GM11168 (cell line): Measurements from ENCODE around the gene C3orf62.

ENCODE experiments used
- in situ Hi-C: fragments of 300-500 bp; cut with MboI; formaldehyde crosslinking; loops from one replicate; pipeline ENCODE4 v1.12.0; 2022; ENCODE audit warnings: low sequenced_read_pairs; ENCODE audit not compliant: unreplicated experiment

Gene C3orf62

GRCh38 chr3:49276475-49277382 lies at the start of gene C3orf62:
Gene C3orf62 (minus strand): TSS chr3:49277232. CDS start chr3:49276872, 360 bp downstream.
- in situ Hi-C loops, result no loop called here

- in situ Hi-C loops, result loop anchor here (10.0 kb wide), 1 partner anchor 130 kb away; no protein-coding TSS in a partner anchor
Measured at GRCh38 chr3:49324768-49325167, 47.7 kb upstream of the C3orf62 start.

GRCh38 chr3:49316696-49317457 lies 39.8 kb upstream of the C3orf62 start:
- in situ Hi-C loops, result no loop called here

- in situ Hi-C loops, result no loop called here
Measured at GRCh38 chr3:49313896-49314688, 37.1 kb upstream of the C3orf62 start.

- in situ Hi-C loops, result no loop called here
Measured at GRCh38 chr3:49311283-49311682, 34.3 kb upstream of the C3orf62 start.

GRCh38 chr3:49310677-49311076 lies 33.6 kb upstream of the C3orf62 start:
- in situ Hi-C loops, result no loop called here

DNA sequence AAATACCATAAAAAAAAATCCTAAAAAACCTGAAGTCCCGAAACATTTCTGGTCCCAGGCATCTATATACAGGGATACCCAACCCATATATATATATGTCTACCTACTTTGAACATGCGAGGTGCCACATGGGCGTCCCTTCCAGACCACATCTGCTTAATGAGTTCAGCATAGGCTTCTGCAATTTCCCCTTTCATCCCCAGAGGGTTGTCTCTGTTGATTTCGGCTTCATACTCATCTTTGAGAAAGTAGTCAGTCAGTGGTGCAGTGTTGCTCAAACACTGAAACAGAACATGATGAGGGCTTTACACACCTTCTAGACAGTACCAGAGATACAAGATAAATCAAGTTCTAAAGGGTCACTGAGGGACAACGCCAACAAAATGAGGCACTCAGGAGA lies 28.6 kb upstream of the C3orf62 start:
- in situ Hi-C loops, result no loop called here

DNA sequence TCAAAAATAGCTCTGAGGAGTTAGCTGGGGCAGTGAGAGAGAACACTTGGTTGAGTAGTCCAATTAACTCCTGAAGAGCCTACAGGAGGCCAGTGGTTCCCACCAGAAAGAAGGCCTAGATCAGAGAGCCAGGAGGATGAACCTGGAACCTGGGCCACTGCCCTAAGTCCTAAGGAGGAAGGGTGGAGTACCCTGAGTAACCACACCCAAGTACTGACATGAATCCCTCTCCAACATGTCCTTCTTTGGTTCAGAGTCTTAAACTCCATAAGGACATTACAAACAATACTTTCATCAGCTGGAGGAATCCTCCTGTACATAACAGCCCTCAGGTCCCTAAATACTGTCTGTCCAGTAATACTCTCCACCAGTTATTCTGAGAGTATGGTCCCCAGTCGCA lies 25.6 kb upstream of the C3orf62 start:
- in situ Hi-C loops, result no loop called here

DNA sequence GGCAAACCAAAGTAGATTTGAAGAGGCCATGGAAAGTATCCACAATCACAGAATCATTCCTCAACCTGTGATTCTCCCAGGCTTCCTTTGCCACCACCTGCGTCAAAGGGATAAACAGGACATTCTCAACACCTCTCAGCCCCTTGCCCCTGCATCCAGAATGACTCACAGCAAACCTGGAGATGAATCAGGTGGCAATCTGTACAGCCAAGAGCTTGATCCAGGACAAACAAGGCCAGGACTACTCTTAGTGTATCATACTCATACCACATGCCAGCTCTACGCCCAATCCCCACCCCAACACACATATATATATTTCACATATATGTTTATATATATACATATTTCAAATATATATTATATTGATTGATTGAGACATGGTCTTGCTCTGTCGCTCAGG lies 23.6 kb upstream of the C3orf62 start:
- in situ Hi-C loops, result no loop called here

DNA sequence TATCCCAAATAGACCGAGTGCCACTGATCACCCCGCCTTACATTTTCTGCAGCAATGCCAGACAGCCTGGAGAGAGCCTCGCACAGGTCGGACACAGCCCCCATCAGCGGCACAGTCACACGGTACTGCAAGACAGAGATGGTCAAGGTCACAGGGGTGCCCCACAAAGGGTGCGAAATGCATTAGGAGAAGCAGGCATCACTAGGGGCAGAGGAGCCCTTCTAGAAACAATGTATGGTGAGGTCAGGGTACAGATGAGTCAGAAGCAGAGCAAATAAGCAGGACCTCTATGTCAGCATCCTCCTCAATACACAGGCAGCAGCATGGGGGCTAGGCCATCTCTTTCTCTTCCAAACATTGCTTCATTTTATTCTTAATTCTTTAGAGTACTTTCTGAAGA lies 21.5 kb upstream of the C3orf62 start:
- in situ Hi-C loops, result no loop called here

GRCh38 chr3:49296781-49297411 lies 19.9 kb upstream of the C3orf62 start:
- in situ Hi-C loops, result no loop called here

DNA sequence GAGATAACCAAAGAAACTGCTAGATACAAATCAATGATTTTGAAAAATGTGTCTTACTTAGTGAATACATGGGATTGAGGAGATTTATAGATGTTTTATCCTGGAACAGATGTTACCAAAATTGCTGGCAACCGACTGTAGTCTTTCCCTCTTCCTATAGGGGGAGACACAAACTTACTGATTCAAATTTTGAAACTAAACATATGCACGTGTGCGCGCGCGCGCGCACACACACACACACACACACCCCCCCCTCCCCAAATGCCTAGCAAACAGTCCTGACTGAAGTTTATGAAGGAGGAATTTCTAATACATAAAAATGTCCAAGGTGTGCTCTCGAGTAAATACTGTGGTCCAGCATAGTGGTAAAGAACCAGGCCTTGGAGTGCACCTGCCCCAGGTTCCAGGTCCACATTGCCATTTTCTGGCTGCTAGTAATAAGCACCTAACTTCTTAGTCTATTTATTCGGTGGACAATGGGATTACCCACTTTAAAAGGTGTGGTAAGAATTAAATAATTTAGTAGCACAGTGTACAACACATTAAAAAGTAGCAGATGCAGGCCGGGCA lies 18.5 kb upstream of the C3orf62 start:
- in situ Hi-C loops, result no loop called here

GRCh38 chr3:49294343-49294742 lies 17.3 kb upstream of the C3orf62 start:
- in situ Hi-C loops, result no loop called here

- in situ Hi-C loops, result no loop called here
Measured at GRCh38 chr3:49283997-49284396, 7.0 kb upstream of the C3orf62 start.

DNA sequence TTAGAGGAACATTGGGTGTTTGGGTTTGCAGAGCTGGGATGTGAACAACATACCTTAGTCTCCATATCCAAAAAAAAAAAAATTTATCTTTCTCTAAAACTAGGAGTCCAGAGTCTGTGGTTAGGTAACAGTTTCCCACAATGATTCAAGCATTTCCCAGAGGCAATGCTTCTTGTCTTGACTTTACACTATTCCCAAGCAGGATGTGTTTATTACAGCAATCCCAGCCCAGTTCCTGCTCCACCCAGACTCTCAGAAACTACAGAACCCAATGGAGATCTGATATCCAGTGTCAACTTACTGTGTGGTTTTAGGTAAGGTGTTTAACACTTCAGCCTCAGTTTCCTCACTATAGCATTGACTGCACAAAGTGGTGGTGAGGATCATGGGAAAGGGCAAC lies 2.3 kb upstream of the C3orf62 start:
- in situ Hi-C loops, result no loop called here

DNA sequence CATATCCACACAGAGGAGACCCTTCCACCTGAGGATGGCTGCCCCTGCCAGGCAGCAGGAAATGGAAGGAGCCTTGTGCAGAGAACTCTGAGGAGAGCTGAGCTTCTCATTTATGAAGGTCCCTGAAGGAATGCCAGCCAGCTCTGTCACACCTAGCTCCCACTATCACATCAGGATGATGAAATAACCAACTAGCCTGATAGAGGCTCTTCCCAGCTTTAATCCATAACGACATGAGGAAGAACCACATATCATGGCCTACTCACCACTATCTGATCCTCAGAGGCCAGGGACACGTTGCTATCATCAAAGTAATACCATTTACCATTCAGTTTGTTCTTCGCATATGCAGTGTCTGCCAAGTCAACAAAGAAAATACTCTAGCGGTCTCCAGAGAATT lies 1.5 kb upstream of the C3orf62 start:
- in situ Hi-C loops, result no loop called here

GRCh38 chr3:49277383-49277775 lies 347 bp upstream of the C3orf62 start:
- in situ Hi-C loops, result no loop called here

GRCh38 chr3:49273825-49274532 lies 3.1 kb downstream of the C3orf62 start:
- in situ Hi-C loops, result no loop called here

DNA sequence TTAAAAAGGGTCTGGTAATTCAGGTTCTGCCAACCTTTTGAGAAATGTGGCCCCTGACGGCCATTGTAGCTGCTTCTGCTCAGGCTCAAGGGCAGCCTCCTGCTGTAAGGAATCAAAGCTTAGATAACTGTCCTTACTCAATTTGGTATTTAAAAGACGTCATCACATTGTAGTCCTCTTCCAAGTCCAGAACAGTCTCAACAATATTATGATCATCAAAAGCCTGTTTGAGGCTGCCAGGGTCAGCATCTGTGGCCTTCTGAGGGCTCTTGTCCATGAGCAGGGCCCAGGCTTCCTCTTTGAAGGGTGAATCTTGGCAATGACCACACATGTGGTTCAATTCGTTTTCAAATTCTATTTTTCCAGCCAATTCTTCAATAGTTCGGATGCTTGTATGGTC lies 6.0 kb downstream of the C3orf62 start:
- in situ Hi-C loops, result no loop called here
